NAMALWA (cell line): ENCODE data around the gene ATRAID.

Experiments used
- DNase-seq: peaks from one replicate; pipeline ENCODE4 v3.0.0-alpha.2; 2015; ENCODE audit warnings: low spot score

ATRAID gene

DNA sequence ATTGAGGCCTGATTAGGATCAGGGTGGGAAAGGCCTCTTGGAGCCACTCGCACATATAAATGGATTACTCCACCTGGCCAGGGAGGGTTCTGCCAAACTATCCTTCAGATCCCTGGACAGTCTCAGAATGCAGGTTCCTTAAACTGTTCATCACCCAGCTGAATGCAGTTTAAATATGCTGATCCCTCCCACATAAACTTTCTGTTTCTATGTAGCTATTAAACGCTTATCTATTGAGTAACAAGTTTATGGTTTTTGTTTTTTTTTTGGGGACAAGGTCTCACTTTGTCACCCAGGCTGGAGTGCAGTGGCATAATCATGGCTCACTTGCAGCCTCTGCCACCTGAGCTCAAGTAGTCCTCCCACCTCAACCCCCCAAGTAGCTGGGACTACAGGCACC, 7.2 kb downstream of the ATRAID start:
- DNase-seq, result no peak

DNA sequence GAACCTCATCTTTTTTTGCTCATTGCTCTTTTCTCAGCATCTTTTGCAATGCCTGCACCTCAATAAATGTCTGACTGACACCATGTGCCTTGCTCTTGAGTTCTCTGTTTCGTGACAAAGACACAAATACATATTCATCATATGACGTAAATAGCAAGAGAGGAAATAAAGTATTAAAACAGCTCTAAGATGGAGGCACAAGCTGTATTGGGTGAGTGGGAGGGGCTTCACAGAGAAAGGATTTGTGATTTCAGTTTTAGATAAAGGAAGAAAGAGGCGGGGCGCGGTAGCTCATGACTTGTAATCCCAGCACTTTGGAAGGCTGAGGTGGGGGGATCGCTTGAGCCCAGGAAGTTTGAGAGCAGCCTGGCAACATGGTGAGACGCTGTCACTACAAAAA, 8.2 kb downstream of the ATRAID start:
- DNase-seq, result no peak

DNA sequence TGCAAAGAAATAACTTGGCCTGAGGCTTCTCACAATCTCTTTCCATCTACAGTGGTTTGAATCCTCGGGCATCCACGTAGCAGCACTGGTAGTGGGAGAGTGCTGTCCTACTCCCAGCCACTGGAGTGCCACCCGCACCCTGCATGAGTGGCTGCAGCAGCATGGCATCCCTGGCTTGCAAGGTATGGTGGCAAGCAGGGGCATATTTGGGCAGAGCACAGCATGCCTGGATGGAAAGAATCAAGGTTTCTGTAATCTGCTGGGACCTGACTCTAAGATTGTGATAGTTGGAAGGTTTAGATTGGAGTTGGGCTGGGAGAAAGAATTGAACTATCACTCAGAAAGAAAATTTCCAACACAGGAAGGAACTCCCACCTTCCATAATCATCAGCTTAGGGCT, 9.3 kb downstream of the ATRAID start:
- DNase-seq, result no peak

DNA sequence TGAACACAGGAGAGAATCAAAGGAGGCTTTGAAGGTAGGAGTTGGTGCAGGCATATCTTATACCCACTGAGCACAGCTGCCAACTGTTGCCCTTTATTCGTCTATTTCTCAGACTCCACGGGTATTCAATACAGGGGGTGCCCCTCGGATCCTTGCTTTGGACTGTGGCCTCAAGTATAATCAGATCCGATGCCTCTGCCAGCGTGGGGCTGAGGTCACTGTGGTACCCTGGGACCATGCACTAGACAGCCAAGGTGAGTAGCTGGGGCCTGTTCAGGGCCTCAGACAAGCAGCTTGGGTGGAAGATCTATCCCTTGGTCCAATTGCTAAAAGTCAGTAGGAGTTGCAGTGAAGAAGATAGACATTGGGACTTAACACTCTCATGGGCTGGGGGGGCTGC, 10.6 kb downstream of the ATRAID start:
- DNase-seq, result no peak

DNA sequence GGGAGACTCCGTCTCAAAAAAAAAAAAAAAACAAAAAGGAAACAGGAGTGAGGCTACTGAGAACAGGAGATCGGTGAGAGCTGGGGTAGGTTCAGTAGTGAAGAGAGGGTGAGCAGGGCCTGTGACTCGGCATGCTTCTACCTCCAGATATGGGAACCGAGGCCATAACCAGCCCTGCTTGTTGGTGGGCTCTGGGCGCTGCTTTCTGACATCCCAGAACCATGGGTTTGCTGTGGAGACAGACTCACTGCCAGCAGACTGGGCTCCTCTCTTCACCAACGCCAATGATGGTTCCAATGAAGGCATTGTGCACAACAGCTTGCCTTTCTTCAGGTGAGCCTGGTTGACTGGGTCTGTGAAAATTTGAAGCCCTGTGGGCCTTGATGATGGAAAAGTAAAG, 11.6 kb downstream of the ATRAID start:
- DNase-seq, result no peak

DNA sequence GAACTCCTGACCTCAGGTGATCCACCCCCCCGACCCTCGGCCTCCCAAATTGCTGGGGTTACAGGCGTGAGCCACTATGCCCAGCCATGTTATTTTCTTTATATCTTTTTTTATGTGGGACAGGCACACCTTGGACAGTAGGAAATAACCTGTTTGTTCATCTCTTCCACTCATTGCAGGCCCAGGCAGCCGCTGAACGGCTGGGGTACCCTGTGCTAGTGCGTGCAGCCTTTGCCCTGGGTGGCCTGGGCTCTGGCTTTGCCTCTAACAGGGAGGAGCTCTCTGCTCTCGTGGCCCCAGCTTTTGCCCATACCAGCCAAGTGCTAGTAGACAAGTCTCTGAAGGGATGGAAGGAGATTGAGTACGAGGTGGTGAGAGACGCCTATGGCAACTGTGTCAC, 13.7 kb downstream of the ATRAID start:
- DNase-seq, result no peak

DNA sequence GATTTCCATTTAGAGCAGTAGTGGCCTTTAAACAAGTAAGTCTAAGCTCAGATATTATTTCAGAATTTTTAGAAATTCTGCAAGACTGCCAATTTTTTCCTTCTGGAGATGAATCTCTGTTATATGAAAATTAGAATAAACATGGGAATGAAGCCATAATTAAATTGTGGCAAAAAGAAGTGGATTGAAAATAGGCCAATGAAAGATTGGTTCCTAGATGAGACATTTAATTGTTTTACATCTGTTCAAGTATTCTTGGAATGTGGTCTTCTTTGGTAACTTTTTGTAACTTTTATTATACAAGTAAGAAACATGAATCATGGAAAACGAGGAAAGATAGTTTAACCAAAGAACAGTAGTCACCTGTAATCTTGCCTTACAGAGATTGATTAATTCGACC, 15.7 kb downstream of the ATRAID start:
- no peak for DNase-seq

DNA sequence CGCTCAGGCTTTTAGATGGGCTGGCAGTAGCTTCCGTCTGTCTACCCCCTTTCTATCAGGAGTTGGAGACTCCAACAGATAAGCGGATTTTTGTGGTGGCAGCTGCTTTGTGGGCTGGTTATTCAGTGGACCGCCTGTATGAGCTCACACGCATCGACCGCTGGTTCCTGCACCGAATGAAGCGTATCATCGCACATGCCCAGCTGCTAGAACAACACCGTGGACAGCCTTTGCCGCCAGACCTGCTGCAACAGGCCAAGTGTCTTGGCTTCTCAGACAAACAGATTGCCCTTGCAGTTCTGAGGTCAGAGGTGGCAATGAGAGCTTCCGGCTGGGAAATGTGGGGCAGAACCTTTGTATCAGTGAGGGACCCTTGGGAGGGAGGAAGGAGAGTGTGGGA, 20.1 kb downstream of the ATRAID start:
- no peak for DNase-seq

DNA sequence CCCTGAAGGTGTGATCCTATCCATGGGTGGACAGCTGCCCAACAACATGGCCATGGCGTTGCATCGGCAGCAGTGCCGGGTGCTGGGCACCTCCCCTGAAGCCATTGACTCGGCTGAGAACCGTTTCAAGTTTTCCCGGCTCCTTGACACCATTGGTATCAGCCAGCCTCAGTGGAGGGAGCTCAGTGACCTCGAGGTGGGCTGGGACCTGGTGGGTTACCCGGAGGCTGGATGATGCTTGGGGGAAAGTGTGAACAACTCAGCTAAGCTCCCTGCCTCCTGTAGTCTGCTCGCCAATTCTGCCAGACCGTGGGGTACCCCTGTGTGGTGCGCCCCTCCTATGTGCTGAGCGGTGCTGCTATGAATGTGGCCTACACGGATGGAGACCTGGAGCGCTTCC, 21.5 kb downstream of the ATRAID start:
- DNase-seq, result no peak

DNA sequence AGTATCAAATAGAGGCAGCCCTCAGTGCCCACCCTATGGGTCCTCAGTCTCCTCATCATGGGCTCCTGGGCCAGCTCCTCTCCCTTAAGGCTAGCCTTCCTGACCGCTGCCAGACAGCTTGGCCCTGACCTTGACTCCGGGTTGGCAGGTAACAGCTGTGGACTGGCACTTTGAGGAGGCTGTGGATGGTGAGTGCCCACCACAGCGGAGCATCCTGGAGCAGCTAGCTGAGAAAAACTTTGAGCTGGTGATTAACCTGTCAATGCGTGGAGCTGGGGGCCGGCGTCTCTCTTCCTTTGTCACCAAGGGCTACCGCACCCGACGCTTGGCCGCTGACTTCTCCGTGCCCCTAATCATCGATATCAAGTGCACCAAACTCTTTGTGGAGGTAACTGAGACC, 24.3 kb downstream of the ATRAID start:
- DNase-seq, result no peak

DNA sequence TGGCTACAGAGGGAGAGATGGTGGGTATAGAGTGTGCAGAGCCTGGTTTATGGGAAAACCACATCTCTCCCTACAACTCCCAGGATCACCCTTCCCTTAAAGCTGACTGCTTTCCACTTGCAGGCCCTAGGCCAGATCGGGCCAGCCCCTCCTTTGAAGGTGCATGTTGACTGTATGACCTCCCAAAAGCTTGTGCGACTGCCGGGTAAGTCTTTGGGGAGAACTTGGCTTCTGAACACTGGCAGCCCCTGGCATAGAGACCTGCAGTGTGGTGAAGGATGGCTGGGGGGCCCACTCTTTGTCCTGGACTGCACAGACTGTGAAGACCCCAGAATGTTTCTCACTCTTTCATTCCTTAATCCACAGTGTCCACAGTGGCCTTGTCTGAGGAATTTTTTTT, 24.8 kb downstream of the ATRAID start:
- no peak for DNase-seq

DNA sequence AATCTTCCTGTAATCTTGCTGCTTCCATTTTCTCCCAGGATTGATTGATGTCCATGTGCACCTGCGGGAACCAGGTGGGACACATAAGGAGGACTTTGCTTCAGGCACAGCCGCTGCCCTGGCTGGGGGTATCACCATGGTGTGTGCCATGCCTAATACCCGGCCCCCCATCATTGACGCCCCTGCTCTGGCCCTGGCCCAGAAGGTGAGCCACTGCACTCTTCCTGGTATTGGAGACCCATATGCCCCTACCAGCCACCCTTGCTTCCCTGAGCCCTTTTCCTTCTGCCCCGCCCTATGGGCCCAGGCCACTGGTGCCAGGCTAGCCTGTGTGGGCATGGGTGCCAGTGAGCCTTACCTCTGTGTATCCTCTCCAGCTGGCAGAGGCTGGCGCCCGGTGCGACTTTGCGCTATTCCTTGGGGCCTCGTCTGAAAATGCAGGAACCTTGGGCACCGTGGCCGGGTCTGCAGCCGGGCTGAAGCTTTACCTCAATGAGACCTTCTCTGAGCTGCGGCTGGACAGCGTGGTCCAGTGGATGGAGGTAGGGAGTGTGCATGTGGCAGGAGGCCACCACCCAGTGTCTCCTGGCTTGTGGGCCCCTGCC, 25.6 kb downstream of the ATRAID start:
- DNase-seq, result no peak

DNA sequence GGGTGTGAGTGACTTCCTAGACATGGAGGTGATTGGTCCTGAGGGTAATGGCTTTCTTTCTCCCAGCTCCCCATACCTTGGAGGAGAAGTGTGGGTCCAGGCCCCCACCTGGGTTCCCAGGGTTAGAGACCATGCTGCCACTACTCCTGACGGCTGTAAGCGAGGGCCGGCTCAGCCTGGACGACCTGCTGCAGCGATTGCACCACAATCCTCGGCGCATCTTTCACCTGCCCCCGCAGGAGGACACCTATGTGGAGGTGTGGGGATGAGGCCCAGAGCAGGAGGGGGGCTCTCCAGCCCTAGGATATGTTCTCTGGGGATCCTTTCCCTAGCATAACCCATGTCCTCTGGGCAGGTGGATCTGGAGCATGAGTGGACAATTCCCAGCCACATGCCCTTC, 27.1 kb downstream of the ATRAID start:
- DNase-seq, result no peak

DNA sequence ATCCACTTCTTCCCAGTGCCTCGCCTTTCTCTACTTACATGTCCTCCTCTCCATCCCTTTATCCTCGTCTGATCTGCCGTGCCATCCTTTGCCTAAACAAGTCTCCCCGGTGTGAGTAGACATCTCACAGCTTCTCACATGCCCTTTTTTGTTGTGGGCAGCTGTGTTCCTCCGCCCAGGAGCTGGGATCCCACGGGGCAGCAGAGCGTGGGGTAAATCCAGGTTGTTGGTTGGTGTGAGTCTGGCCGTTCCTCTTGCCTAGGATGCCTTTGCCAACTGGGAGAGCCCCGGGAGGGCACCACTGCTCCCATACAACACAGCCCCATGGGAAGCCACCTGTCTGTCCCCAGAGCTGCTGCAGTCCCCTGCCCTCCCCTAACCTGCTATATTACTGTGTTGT, 28.6 kb downstream of the ATRAID start:
- DNase-seq, result no peak

DNA sequence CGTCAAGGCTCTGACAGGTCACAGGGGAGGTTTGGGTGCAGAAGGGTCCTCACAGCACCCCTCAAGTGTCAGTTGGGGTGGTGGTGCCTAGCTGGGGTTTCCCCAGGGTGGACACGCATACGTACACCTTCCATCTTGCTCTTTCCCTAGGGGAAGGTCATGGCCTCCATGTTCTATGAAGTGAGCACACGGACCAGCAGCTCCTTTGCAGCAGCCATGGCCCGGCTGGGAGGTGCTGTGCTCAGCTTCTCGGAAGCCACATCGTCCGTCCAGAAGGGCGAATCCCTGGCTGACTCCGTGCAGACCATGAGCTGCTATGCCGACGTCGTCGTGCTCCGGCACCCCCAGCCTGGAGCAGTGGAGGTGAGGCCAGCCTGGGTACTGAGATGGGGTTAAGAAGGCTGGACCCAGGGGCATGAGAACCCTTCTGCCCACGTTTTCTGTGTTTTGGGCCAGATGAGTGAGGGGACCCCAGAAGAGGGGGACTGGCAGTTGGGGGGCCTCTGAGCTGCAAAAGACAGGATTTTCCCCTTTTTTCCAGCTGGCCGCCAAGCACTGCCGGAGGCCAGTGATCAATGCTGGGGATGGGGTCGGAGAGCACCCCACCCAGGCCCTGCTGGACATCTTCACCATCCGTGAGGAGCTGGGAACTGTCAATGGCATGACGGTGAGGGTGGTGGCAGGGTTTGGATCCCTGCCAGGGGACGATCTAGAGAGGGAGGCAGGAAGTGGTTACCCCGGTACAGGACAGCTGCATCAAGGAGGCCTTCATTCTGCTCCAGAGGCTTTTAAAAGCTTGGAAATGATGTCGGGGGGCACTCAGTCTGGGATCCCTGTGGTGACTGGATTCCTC, 30.1 kb downstream of the ATRAID start:
- DNase-seq, result no peak

DNA sequence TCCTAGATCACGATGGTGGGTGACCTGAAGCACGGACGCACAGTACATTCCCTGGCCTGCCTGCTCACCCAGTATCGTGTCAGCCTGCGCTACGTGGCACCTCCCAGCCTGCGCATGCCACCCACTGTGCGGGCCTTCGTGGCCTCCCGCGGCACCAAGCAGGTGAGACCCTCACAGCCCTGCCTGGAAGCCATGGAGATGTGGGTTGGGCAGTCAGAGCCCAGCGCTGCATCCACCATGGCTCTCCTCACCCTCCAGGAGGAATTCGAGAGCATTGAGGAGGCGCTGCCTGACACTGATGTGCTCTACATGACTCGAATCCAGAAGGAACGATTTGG, 30.7 kb downstream of the ATRAID start:
- DNase-seq, result no peak

DNA sequence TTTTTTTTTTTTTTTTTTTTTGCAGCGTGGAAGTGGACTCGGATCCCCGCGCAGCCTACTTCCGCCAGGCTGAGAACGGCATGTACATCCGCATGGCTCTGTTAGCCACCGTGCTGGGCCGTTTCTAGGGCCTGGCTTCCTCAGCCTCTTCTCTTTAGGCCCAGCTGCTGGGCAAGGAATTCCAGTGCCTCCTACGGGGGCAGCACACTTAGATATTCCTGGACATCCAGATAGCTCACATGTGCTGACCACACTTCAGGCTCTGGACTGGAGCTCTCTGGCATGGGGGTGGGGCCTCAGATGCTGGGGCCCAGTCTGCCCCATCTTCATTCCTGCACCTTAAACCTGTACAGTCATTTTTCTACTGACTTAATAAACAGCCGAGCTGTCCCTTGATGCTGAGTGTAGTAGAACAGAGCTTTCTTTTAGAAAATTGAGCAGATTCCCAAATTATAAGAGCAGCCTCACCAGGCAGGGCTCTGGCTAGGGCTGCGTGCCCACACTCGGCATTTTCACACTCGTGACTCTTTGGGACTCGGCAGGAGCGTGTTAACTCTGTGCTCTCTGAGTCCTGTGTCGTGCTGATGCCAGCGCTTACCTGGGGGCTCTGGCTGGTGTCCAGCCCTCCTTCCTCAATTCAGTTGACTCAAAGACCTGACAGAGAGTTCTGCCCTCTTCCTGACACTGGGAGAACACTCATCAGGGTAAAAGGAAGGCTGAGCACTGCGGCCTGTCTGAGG, 31.7 kb downstream of the ATRAID start:
- no peak for DNase-seq

DNA sequence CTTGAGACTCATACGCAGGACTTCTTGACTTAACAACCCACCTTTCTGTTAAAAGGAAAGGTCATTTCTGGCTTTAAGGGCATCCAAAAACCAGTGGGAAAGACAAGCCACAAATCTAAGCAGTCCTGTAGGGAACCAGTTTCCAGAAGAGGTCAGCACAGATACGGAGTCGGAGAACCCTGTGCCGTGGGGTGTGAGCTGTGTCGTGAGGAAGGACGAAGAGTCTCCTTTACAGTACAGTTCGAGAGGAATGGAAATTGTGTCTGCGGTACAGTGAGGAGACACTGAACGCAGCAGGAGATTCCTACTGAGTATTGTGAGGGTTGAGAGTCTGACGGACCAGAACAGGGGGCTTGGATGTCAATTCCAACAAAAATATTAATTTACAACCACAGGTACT, 33.3 kb downstream of the ATRAID start:
- DNase-seq, result no peak

DNA sequence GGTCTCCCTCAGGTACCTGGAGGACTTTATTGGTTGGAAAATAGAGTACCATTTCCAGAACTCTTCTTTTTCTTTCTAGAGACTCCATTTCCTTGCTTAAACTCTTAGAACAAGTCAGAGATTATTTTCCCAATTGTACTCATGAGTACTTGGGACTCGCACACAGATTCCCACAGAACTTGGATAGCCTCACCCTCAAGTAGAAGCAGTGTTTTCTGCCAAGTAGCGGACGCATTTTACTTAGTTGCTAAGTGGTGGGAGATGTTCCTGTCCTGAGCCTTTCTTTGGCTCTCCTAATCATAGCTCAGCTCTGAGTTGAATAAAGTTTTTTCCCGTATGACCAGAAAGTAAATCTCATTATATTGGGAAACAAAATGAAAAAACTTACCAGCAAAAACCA, 33.8 kb downstream of the ATRAID start:
- DNase-seq, result no peak

DNA sequence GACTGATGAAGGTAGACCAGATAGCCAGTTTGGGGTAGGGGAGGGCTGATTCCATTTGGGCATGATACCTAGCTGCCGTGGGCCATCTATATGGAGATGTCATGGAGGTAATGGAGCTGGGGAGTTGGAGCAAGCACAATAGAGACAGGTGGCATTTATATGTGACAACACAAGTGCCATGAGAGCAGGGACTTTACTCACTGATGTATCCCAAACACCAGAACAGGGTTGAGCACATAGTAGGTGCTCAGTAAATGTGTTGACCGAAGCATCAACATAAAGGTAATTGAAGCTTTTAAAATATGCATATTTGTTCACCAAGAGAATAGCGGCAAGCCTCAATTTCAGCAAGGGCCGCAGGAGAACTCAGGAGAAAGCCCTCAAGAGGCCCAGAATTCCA, 36.1 kb downstream of the ATRAID start:
- DNase-seq, result no peak

DNA sequence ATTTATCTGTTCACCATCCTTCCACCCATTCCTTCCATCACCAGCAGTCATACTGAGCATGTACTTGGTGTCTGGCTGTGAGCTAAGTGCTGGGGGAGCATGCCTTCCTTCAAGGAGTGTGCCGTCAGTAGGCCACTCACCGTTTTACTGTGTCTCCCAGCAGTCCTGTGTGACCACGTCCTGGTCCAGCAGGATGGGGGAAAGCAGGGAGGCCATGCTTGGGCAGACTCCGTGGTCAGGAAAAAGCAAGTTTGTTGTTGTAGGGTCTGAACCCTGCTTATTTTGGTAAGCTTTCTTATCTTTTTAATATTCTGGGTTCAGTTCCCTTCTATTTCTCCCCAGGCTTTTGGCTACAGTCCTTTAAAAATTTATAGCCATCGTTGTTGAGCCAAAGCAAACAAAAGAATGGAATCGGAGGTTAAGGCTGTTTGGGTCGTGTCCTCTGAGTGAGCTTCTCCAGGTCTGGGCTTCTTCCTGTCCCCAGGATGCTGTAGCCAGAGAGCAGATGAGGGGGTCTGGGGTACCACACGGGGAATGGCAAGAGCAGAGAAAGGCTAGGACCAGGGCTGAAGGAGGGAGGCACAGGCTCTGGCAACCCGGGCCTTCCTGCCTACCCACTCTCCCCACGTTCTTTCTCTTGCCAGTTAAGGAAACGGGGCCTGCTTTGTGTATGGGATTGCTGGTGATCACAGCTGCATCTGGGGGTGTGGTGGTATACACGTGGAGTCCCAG, 37.5 kb downstream of the ATRAID start:
- DNase-seq, result no peak

DNA sequence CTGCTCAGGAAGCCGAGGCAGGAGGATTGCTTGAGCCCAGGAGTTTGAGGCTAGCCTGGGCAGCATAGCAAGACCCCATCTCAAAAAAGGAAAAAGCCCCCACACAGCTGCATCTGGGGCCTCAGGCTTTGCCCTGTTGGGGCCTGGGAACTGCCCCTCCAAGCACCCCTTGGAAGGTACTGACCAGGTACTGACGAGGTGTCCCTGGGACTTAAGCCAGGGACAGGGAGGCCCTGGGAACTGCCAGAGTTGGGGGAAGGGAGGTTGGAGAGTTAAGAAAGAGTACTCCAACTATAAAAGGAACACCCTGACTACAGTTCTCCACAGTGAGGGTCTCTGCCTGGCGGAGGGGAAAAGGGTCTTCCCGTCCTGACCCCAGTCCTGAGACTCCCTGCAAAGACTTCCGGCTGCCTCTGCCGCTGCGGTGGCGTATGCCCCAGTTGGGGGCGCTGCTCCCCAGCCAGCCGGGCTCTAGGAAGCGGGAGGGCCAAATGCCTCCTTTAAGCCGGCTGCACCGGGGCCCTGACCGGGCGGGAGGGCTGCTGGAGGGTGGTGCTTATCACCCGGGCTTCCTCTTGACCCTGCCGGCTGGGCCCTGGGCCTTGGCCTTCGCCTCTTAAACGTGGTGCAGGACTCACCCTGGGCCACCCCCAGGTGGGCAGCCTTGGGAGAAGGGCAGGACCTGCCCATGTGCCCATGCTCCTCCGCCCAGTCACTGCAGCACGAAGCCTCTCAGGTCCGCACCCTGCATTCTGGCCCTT, 38.2 kb downstream of the ATRAID start:
- DNase-seq, result peak; percentile 60
